Stimulated activated CD8-positive, alpha-beta memory T cell treated with anti-CD3 and anti-CD28 coated beads, Interleukin-2, amount 100 ng/mL, for 1 hour (primary cell): ENCODE data around the gene RIC8A.
"Not testable (repeated sequence)": the region's sequence is repeated elsewhere in the genome, so short reads cannot be mapped to it uniquely, and the experiment has no call there.

Source experiments
- DNase-seq, 2 donors: peaks; one replicate each; pipeline ENCODE4 v3.0.0-alpha.2; 2020; ENCODE audit warnings: low read depth in 2 of 2

RIC8A gene

GRCh38 chr11:218815-219593 is 11.5 kb downstream of the RIC8A start:
- DNase-seq, result no peak

- not testable (repeated sequence) for DNase-seq
Observed at GRCh38 chr11:220641-221215, 13.2 kb downstream of the RIC8A start.

GRCh38 chr11:221539-221938 is 14.0 kb downstream of the RIC8A start:
- DNase-seq, result no peak

GRCh38 chr11:221998-222789 is 14.7 kb downstream of the RIC8A start:
- DNase-seq, result no peak

- DNase-seq, result no peak
Observed at GRCh38 chr11:223026-223789, 15.7 kb downstream of the RIC8A start.

GRCh38 chr11:223884-224283 is 16.4 kb downstream of the RIC8A start:
- DNase-seq, result no peak

- no peak for DNase-seq
Observed at GRCh38 chr11:224424-224823, 16.9 kb downstream of the RIC8A start.

- no peak for DNase-seq
Observed at GRCh38 chr11:225734-226453, 18.4 kb downstream of the RIC8A start.

- DNase-seq, result no peak
Observed at GRCh38 chr11:227824-228379, 20.4 kb downstream of the RIC8A start.

GRCh38 chr11:230431-230830 is 22.9 kb downstream of the RIC8A start:
- DNase-seq, result no peak

GRCh38 chr11:232783-233565 is 25.5 kb downstream of the RIC8A start:
- DNase-seq, result no peak

GRCh38 chr11:235180-235579 is 27.7 kb downstream of the RIC8A start:
- no peak for DNase-seq

GRCh38 chr11:235609-235996 is 28.1 kb downstream of the RIC8A start:
- peak in 1 of 2 donors; percentile 38 for DNase-seq

- peak; percentile 65 to 83 for DNase-seq
Observed at GRCh38 chr11:235997-236773, 28.7 kb downstream of the RIC8A start, which contains the start of gene SIRT3. TSS of gene SIRT3 (minus strand) at chr11:236342. CDS start at chr11:236328, 14 bp downstream.

- DNase-seq, result peak; percentile 78
Observed at GRCh38 chr11:236774-237767, 29.6 kb downstream of the RIC8A start, which contains the start of gene PSMD13. TSS of gene PSMD13 (plus strand) at chr11:236976. CDS start at chr11:237050, 74 bp downstream.

- not testable (repeated sequence) for DNase-seq
Observed at GRCh38 chr11:238346-238745, 30.8 kb downstream of the RIC8A start.

- no peak for DNase-seq
Observed at GRCh38 chr11:240315-240714, 32.8 kb downstream of the RIC8A start.

GRCh38 chr11:241634-242033 is 34.1 kb downstream of the RIC8A start:
- DNase-seq, result no peak
